ENCODE measurements around the gene GRIP1. TPM values are rescaled to one million over a fixed set of nuclear protein-coding genes. Genes with fewer than 3 reads are reported as not detected.

Gene GRIP1
- total RNA-seq, result 0.64 TPM in 1 of 2 replicates, not detected in the other

- intact Hi-C loops (cut with micrococcal nuclease), result no loop called here
- Mint-ChIP-seq H3K27me3 (ENCODE audit: insufficient read depth) (peaks cover 20% of the 10 kb centered on the region), H3K4me3 (no peak within 1 kb of the TSS), H3K4me1 (ENCODE audit: low read depth) (no peaks in the 10 kb centered on the region), H3K9me3 (no peaks in the 10 kb centered on the region), H3K27ac (no peak within 1 kb of the TSS), H3K36me3 (ENCODE audit: low read depth) (no peaks in the 10 kb centered on the region)
- DNase-seq (ENCODE audit: low spot score), result no peak
Measured at GRCh38 chr12:66678338-66679275, at the start of gene GRIP1. GRIP1 (minus strand) TSS chr12:66679076; CDS start chr12:66678904, 172 bp downstream.

GRCh38 chr12:66726556-66726955 is 47.7 kb upstream of the GRIP1 start:
- intact Hi-C loops (cut with micrococcal nuclease), result no loop called here
- Mint-ChIP-seq H3K4me1 (ENCODE audit: low read depth) (no peaks in the 10 kb centered on the region), H3K27ac (no peak overlapping the region), H3K9me3 (no peaks in the 10 kb centered on the region), H3K36me3 (ENCODE audit: low read depth) (no peaks in the 10 kb centered on the region), H3K27me3 (ENCODE audit: insufficient read depth) (peaks cover under 1% of the 10 kb centered on the region), H3K4me3 (no peak overlapping the region)
- no peak for DNase-seq (ENCODE audit: low spot score)

GRCh38 chr12:66725031-66725430 is 46.2 kb upstream of the GRIP1 start:
- Mint-ChIP-seq H3K9me3 (no peaks in the 10 kb centered on the region), H3K4me3 (no peak overlapping the region), H3K27me3 (ENCODE audit: insufficient read depth) (peaks cover 3% of the 10 kb centered on the region), H3K36me3 (ENCODE audit: low read depth) (no peaks in the 10 kb centered on the region), H3K4me1 (ENCODE audit: low read depth) (no peaks in the 10 kb centered on the region), H3K27ac (no peak overlapping the region)
- DNase-seq (ENCODE audit: low spot score), result no peak
- intact Hi-C loops (cut with micrococcal nuclease), result no loop called here

GRCh38 chr12:66724616-66725015 is 45.7 kb upstream of the GRIP1 start:
- Mint-ChIP-seq H3K27ac (no peak overlapping the region), H3K4me3 (no peak overlapping the region), H3K9me3 (no peaks in the 10 kb centered on the region), H3K36me3 (ENCODE audit: low read depth) (no peaks in the 10 kb centered on the region), H3K4me1 (ENCODE audit: low read depth) (no peaks in the 10 kb centered on the region), H3K27me3 (ENCODE audit: insufficient read depth) (peaks cover 3% of the 10 kb centered on the region)
- no peak for DNase-seq (ENCODE audit: low spot score)
- intact Hi-C loops (cut with micrococcal nuclease), result no loop called here

GRCh38 chr12:66724026-66724425 is 45.1 kb upstream of the GRIP1 start:
- H3K36me3 Mint-ChIP-seq (ENCODE audit: low read depth), result no peaks in the 10 kb centered on the region
- H3K27ac Mint-ChIP-seq, result no peak overlapping the region
- H3K4me1 Mint-ChIP-seq (ENCODE audit: low read depth), result no peaks in the 10 kb centered on the region
- intact Hi-C loops (cut with micrococcal nuclease), result no loop called here
- no peak for DNase-seq (ENCODE audit: low spot score)
- H3K4me3 Mint-ChIP-seq, result no peak overlapping the region
- H3K9me3 Mint-ChIP-seq, result no peaks in the 10 kb centered on the region
- H3K27me3 Mint-ChIP-seq (ENCODE audit: insufficient read depth), result peaks cover 5% of the 10 kb centered on the region

GRCh38 chr12:66719862-66720261 is 41.0 kb upstream of the GRIP1 start:
- H3K27me3 Mint-ChIP-seq (ENCODE audit: insufficient read depth), result peaks cover 7% of the 10 kb centered on the region
- H3K36me3 Mint-ChIP-seq (ENCODE audit: low read depth), result no peaks in the 10 kb centered on the region
- intact Hi-C loops (cut with micrococcal nuclease), result no loop called here

GRCh38 chr12:66717036-66717673 is 38.3 kb upstream of the GRIP1 start:
- Mint-ChIP-seq H3K27me3 (ENCODE audit: insufficient read depth) (peaks cover 7% of the 10 kb centered on the region), H3K4me3 (no peak overlapping the region), H3K27ac (no peak overlapping the region), H3K9me3 (no peaks in the 10 kb centered on the region), H3K4me1 (ENCODE audit: low read depth) (peaks cover 20% of the 10 kb centered on the region), H3K36me3 (ENCODE audit: low read depth) (no peaks in the 10 kb centered on the region)
- intact Hi-C loops (cut with micrococcal nuclease), result no loop called here
- DNase-seq (ENCODE audit: low spot score), result no peak

More at GRCh38 chr12:66719862-66720261, 41.0 kb upstream of the GRIP1 start:
- Mint-ChIP-seq H3K9me3 (no peaks in the 10 kb centered on the region), H3K4me1 (ENCODE audit: low read depth) (peaks cover 3% of the 10 kb centered on the region), H3K27ac (no peak overlapping the region), H3K4me3 (no peak overlapping the region)
- no peak for DNase-seq (ENCODE audit: low spot score)

- Mint-ChIP-seq H3K36me3 (ENCODE audit: low read depth) (no peaks in the 10 kb centered on the region), H3K4me3 (no peak overlapping the region), H3K27me3 (ENCODE audit: insufficient read depth) (peaks cover 6% of the 10 kb centered on the region), H3K9me3 (no peaks in the 10 kb centered on the region), H3K27ac (no peak overlapping the region), H3K4me1 (ENCODE audit: low read depth) (peaks cover 20% of the 10 kb centered on the region)
- no peak for DNase-seq (ENCODE audit: low spot score)
- intact Hi-C loops (cut with micrococcal nuclease), result no loop called here
Measured at GRCh38 chr12:66716522-66716921, 37.6 kb upstream of the GRIP1 start.

- peak overlapping the region; percentile 9 for H3K4me3 Mint-ChIP-seq
- intact Hi-C loops (cut with micrococcal nuclease), result no loop called here
- no peak overlapping the region for H3K27ac Mint-ChIP-seq
- no peaks in the 10 kb centered on the region for H3K36me3 Mint-ChIP-seq (ENCODE audit: low read depth)
- H3K4me1 Mint-ChIP-seq (ENCODE audit: low read depth), result peaks cover 20% of the 10 kb centered on the region
- no peak for DNase-seq (ENCODE audit: low spot score)
- H3K27me3 Mint-ChIP-seq (ENCODE audit: insufficient read depth), result peaks cover 4% of the 10 kb centered on the region
- no peaks in the 10 kb centered on the region for H3K9me3 Mint-ChIP-seq
Measured at GRCh38 chr12:66714709-66715108, 35.8 kb upstream of the GRIP1 start.

- Mint-ChIP-seq H3K9me3 (no peaks in the 10 kb centered on the region), H3K27ac (no peak overlapping the region), H3K27me3 (ENCODE audit: insufficient read depth) (peaks cover 4% of the 10 kb centered on the region), H3K36me3 (ENCODE audit: low read depth) (no peaks in the 10 kb centered on the region), H3K4me1 (ENCODE audit: low read depth) (peaks cover 20% of the 10 kb centered on the region), H3K4me3 (no peak overlapping the region)
- no peak for DNase-seq (ENCODE audit: low spot score)
- intact Hi-C loops (cut with micrococcal nuclease), result no loop called here
Measured at GRCh38 chr12:66713984-66714383, 35.1 kb upstream of the GRIP1 start.

- peaks cover 4% of the 10 kb centered on the region for H3K27me3 Mint-ChIP-seq (ENCODE audit: insufficient read depth)
- DNase-seq (ENCODE audit: low spot score), result no peak
- no peak overlapping the region for H3K4me3 Mint-ChIP-seq
- H3K4me1 Mint-ChIP-seq (ENCODE audit: low read depth), result peaks cover 18% of the 10 kb centered on the region
- no peaks in the 10 kb centered on the region for H3K36me3 Mint-ChIP-seq (ENCODE audit: low read depth)
- H3K27ac Mint-ChIP-seq, result no peak overlapping the region
- H3K9me3 Mint-ChIP-seq, result no peaks in the 10 kb centered on the region
- intact Hi-C loops (cut with micrococcal nuclease), result loop anchor here (5.0 kb wide), 1 partner anchor 152 kb away; no protein-coding TSS in a partner anchor
Measured at GRCh38 chr12:66709893-66710292, 31.0 kb upstream of the GRIP1 start.

- H3K4me1 Mint-ChIP-seq (ENCODE audit: low read depth), result peaks cover 13% of the 10 kb centered on the region
- H3K36me3 Mint-ChIP-seq (ENCODE audit: low read depth), result no peaks in the 10 kb centered on the region
- intact Hi-C loops (cut with micrococcal nuclease), result loop anchor here (5.0 kb wide), 1 partner anchor 153 kb away; no protein-coding TSS in a partner anchor
- peaks cover 7% of the 10 kb centered on the region for H3K27me3 Mint-ChIP-seq (ENCODE audit: insufficient read depth)
- no peak for DNase-seq (ENCODE audit: low spot score)
- no peak overlapping the region for H3K4me3 Mint-ChIP-seq
- no peaks in the 10 kb centered on the region for H3K9me3 Mint-ChIP-seq
- H3K27ac Mint-ChIP-seq, result no peak overlapping the region
Measured at GRCh38 chr12:66709457-66709773, 30.5 kb upstream of the GRIP1 start.

Measured in activated T-helper 1 cell treated with anti-CD3 and anti-CD28 coated beads, Interleukin-12 subunit alpha, Interleukin-12 subunit beta, Interleukin-2, Interleukin-4 antibody, amounts not matched to agents 30 ng/mL and 10 ng/mL and 1 ng/mL, durations not matched to agents 14 hours and 24 hours and 36 hours (primary cell).